Measurements from ENCODE around the gene TPRG1L. TPM values are rescaled to one million over a fixed set of nuclear protein-coding genes. Genes with fewer than 3 reads are reported as not detected.

Gene TPRG1L
- total RNA-seq, 2 donors from 2014 or later: 11.9 to 18.4 TPM

DNA sequence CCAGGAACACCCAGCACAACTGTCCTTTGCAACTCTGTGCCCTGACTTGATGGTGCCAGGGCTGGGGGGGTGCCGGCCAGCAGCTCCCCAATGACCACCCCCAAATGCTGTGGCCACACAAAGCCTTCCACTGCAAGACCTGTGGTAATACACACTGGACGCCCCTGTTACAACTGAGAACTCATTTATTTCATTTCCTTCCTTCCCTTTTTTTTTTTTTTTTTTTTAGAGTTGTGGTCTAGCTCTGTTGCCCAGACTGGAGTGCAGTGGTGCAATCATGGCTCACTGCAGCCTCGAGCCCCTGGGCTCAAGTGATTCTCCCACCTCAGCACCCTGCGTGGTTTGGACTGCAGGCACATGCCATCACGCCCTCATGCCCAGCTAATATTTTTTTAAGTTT is 52.7 kb downstream of the TPRG1L start:
- peaks cover 8 to 13% of the 10 kb centered on the region in 2 donors for H3K27me3 Mint-ChIP-seq
- no peaks in the 10 kb centered on the region for H3K9me3 Mint-ChIP-seq
- DNase-seq (ENCODE audit: low spot score): no peak
- peak overlapping the region; percentile 47 to 66 for H3K27ac Mint-ChIP-seq
- peaks cover 19 to 23% of the 10 kb centered on the region in 2 donors for H3K4me1 Mint-ChIP-seq (ENCODE audit: low read depth in 2 of 2)
- H3K36me3 Mint-ChIP-seq: no peaks in the 10 kb centered on the region
- ATAC-seq: peak; percentile 13 to 17
- peak overlapping the region; percentile 15 for H3K4me3 Mint-ChIP-seq

DNA sequence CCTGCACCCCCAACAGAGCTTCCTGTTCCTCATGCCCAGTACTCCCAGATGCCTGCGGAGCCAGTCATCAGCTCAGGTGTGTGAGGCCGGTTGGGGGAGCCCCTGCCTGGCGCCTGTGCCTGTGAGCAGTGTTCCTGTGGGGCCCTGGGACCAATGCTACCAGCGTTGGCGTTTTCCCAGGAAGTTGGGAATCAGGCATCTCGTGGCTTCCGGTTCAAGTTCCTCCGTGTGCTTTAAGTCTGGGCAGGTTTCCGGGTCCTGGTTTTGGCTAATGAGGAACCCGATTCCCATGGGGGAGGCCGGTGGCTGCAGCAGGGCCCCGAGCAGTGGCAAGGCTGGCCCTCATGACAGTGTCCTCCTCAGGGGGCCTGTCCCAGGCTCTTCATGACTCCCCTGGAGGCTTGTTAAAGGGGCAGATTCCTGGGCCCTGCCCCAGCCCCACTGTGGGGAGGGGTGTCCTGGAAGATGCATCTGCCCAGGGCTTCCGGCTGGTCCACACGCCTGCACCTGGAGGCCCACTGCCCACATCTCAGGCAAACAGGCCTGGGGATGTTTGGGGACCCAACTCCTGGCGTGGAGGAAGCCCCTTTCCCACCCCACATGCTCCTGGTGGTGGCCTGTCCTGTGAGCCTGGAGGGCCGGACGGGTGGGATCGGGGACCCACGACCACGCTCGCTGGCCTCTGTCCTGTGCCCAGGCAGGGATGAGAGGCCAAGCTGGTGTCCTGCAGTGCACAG is 53.7 kb downstream of the TPRG1L start:
- Mint-ChIP-seq H3K36me3 (no peaks in the 10 kb centered on the region), H3K27me3 (peaks cover 8 to 17% of the 10 kb centered on the region in 2 donors), H3K9me3 (no peaks in the 10 kb centered on the region), H3K27ac (peak overlapping the region in 1 of 2 donors; percentile 66), H3K4me1 (ENCODE audit: low read depth in 2 of 2) (peaks cover 16 to 23% of the 10 kb centered on the region in 2 donors), H3K4me3 (peak overlapping the region; percentile 15)
- DNase-seq (ENCODE audit: low spot score) (peak; percentile 49), ATAC-seq (no peak)

DNA sequence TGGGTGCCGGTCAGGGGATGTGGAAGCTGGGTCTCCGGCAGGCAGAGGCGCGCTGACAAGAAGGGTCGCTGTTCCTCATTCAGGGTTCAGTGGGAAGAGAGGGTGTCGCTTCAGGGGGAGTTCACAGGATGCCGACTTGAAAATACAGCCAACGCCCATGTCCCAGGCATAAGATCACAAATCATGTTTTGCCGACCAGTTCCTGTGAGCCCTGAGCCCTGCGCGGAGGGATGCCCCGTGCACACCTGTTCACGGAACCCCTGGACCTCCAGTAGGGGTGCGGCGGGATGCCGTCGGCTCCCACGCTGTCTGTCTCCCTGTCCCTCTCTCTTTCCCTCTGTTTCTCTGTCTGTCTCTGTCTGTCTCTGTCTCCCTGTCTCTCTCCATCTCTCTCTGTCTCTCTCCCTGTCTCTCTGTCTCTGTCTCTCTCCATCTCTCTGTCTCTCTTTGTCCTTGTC is 54.3 kb downstream of the TPRG1L start:
- no peak for ATAC-seq
- Mint-ChIP-seq H3K4me3 (peak overlapping the region; percentile 0), H3K4me1 (ENCODE audit: low read depth in 2 of 2) (peaks cover 14 to 23% of the 10 kb centered on the region in 2 donors), H3K9me3 (no peaks in the 10 kb centered on the region), H3K27ac (no peak overlapping the region), H3K27me3 (peaks cover 8 to 18% of the 10 kb centered on the region in 2 donors), H3K36me3 (no peaks in the 10 kb centered on the region)
- peak; percentile 51 for DNase-seq (ENCODE audit: low spot score)

Other genes with a start within 250 kb of the TPRG1L start
- gene ARHGEF16, start 170.3 kb upstream of the TPRG1L start, total RNA-seq: not detected
- gene MEGF6, start 13.5 kb upstream of the TPRG1L start, total RNA-seq: 1 to 10 TPM in 1 of 2 donors, under 1 TPM in 1; 0.36 to 1.6 TPM
- gene WRAP73, start 25.1 kb downstream of the TPRG1L start, total RNA-seq: 10 to 100 TPM; 27.6 to 51.3 TPM
- 1 to 10 TPM; 1.5 to 5.7 TPM for gene TP73, start 27.5 kb downstream of the TPRG1L start, total RNA-seq
- gene CCDC27, start 127.4 kb downstream of the TPRG1L start, total RNA-seq: not detected
- gene SMIM1, start 147.7 kb downstream of the TPRG1L start, total RNA-seq: not detected
- 10 to 100 TPM; 46.4 to 54.1 TPM for gene LRRC47, start 171.5 kb downstream of the TPRG1L start, total RNA-seq
- gene CEP104, start 232.2 kb downstream of the TPRG1L start, total RNA-seq: 10 to 100 TPM; 46.6 to 59.4 TPM
- gene DFFB, start 232.5 kb downstream of the TPRG1L start, total RNA-seq: 10 to 100 TPM; 13.3 to 19.4 TPM

Data from natural killer cell treated with Interleukin-12 subunit alpha and Interleukin-12 subunit beta and Interleukin-15 and Interleukin-18, amount 100 ng/mL, for 72 hours (primary cell).